GM19372 (cell line): ENCODE data around the gene CDYL2.

ENCODE experiments used
- ATAC-seq: cut with Tn5 transposase; IDR thresholded peaks from one replicate; pipeline ENCODE4 v1.9.1; 2021; ENCODE audit warnings: mild to moderate bottlenecking, low read depth, moderate library complexity; ENCODE audit not compliant: unreplicated experiment

The CDYL2 gene

DNA sequence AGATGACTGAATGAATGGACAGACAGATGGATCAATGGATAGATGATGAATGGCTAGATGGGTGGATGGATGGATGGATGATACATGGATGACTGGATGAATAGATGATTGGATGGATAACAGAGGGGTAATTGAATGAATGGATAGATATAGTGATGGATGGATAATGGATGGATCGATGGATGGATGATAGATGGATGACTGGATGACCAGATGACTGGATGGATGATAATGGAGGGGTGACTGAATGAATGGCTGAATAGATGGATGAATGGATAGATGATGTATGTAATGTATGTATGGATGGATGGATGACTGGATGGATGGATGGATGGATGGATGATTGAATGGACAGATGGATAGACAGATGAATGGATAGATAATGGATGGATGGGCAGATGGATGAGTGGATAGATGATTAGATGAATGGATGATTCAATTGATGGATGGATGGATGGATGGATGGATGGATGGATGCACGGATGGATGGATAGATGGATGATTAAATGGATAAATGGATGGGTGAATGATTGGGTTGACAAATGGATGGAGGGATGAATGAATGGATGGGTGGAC lies 87.7 kb downstream of the CDYL2 start:
- no peak for ATAC-seq

DNA sequence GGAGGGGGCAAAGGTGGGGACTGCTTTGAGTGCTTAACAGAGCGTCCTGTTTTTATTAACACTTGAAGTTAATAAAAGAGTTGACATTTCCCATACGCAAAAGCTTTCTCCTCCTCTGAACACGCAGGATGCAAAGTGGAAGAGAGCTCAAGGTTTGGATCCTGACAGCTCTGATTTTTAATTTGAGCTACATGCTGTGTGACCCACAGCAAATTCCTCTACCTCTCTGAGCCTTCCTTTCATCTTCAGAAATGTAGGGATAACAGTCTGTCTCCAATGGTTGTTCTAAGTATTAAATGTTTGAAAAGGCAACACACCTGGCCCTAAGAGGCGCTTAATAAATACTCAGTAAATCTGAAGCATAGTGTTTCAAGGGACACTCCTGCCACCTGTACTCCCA lies 93.0 kb downstream of the CDYL2 start:
- ATAC-seq, result no peak

DNA sequence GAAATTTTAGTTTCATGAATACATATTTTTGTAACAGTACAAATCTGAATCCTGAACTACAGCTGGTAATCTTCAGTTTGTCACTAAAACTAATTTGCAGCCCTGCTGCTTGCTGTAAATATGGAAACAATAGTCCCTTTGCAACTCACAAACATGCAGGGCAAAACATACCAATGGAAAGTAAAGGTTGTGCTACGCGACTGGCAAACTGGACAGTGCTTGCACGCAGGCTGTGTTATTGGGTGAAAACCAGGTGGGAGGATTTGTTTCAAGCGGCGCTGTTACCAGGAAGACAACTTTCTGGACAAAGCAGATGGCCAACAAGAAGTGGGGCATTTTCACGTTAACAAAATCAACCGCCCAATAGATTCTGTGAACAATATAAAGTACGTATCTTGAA lies 93.5 kb downstream of the CDYL2 start:
- ATAC-seq, result no peak

DNA sequence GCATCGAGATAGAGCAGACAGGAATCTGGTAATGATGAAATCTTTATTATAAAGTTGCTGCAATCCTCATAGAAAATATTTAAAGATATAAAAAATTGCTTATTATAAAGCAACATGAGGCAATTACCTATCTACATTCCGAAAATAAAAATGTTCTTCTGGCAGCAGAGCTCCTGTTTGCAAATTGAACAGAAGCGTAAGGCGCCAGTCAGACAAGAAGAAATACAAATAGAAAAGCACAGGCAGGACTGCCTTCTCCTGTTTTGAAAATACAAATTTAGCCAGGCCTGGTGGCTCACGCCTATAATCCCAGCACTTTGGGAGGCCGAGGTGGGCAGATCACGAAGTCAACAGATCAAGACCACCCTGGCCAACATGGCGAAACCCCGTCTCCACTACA lies 95.6 kb downstream of the CDYL2 start:
- no peak for ATAC-seq

DNA sequence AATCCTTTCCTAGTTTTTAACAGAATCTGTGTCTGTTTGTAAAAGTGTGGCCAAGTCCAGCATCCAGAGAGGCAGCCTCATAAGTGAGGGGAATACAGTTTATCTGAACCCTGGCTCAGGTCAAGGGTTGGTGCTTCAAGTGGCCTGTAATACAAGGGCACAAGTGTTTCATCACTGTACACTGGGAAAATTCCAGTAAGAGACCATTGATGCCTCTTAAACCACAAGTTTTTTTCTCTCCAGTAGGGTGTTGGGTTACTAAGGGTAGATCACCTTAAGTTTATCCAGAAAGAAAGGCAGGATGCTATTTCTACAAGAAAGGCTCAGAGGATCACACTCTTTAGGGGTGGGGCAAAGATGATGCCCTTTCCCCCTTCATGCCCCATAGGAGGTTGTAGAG lies 96.7 kb downstream of the CDYL2 start:
- no peak for ATAC-seq

DNA sequence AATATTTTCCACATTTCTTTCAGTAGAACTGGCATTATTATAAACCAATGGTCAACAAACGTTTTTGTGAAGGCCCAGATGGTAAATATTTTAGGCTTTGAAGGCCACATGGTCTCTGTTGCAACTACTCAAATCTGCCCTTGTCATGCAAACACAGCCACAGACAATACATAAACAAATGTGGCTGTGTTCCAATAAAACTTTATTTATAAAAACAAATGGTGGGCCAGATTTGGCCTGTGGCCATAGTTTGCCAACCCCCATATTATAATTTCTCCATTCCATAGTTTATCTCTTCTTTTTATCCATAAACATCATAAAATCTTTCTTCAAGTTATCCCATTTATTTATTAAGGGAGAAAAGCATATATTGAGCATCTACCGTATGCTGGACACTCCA lies 98.8 kb downstream of the CDYL2 start:
- no peak for ATAC-seq

DNA sequence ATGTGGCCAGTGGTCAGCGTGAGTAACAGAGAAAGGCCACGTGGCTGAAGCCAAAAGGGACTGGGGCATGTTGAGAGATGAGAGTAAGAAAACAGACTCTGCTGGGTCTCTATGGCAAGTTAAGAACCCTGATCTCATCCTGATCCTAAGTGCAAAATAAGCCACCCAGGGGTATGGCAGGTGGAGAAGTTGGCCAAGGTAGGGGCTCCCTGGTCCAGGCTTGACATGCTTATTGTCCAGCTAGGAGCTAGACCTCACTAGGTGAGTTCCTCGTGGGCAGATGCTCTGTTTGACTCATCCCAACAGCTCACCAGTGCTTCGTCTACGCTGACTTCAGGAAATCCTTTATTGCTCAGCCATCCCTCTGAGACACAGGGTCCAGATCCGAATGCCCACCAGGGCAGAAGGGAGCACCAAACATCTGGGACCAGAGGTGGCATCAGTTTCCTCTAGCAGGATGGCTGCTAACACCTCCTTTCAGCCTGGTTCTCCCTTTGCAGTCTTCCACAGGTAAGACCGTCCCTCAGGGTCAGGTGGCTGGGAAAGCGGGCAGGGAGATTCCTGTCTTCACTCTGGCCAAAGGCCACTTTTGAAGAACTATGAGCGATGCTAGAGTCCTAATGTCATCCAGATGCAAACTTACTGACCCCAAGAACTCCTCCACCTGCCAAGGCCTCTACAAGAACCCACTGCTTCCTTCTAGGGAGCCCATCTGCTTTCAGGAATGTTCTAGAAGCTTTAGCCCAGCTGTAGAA lies 99.5 kb downstream of the CDYL2 start:
- ATAC-seq, result no peak

DNA sequence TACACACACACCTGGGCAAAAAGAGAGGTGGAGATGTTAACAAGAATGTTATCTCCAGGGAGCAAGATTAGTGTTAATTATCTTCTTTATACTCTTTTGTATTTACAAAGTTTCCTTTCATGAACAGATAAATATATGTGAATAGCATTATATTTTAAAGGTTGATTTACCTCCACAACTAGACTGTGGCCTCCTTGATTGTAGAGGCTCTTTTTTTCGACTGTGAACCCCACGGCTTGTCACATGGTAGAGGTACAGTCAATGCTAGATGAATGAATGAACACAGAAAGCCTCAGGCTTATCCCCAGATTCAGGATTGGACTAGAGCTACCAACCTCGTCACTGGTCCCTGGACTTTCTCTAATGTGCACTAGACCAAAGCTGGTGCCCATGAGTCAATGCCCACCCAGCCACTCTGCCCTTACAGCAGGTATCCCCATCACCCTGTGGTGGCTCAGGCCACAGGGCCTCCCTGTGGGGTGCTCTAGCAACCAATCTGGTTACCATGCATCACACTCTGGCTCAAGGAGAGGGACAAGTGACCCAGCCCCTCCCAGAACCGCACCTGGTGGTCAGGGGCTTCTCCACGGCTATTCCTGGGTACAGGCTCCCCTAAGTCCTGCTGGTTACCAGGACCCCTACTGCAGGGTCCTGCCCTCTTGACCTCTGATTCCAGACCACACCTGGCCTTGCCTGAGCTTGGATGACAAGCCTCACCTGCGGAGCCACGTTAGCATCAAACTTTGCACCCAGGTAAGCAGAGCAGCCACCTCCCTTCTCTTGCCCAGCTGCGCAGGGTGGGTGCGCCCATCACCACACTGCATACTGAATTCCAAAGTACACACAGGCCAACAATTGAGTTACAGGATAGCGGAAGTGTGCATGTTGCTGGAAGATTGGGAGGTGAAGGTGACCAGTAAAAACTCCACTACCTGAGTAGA lies 101.0 kb downstream of the CDYL2 start:
- no peak for ATAC-seq

DNA sequence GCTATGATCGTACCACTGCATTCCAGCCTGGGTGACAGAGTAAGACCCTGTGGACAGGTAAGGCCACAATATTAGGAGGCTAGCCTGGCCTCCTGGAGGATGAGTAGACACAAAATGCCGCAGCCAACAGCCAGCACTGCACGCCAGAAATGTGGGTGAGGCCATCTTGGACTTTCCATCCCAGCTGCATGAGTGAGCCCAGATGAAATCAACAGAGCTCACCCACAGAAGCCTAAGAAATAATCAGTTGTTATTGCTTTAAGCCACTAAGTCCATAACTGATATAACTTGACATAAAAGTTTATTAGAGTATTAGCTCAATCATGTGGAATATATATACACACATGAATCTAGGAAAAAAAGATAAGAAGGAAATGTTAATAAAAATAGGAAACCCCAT lies 101.7 kb downstream of the CDYL2 start:
- ATAC-seq, result no peak

DNA sequence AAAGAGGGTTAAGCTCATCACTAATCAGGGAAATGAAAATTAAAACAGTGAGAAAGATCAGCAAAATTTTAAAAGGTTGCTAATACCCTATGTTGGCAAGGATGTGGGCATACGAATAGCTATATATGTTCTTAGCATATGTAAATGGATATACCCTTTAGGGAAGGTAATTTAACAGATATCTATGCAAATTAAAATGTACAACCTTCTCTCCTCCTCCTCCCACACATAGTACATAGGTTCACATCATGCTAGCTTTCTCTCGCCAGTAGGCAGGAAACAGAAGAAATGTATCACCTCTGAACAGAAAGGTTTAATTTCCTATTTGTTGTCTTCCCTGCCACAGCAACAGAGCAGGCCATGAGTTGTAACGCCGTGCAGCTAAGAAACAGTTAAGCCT lies 103.8 kb downstream of the CDYL2 start:
- no peak for ATAC-seq

DNA sequence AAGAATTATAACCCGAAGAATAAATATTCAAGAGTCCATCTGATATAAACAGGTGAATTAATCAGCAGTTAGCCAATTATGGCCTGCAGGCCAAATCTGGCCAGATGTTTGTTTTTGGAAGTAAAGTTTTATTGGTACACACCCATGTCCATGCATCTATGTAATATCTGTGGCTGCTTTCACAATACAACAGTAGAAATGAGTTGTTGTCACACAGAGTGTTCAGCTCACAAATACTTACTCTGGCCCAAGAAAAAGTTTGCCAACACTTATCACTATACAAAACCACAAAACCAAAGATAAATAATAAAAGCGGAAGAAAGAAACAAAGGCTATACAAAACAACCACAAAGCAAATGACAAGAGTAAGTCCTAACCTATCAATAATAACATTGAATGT lies 109.4 kb downstream of the CDYL2 start:
- no peak for ATAC-seq

DNA sequence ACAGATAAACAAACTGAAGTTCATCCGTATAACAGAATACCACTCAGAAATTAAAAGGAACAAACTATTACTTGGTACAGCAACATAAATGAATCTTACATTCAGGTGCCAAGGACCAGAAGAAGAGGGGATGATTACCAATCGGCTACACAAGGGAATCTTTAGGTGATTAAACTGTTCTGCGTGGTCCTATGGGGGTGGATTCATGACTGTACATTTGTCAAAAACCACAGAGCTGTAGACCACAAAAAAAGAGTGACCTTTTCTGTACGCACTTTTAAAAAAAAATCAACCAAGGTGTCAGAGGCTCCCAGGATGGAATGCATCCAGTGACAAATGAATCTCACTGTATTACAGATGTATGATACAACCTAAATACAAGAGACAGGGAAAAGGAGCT lies 110.8 kb downstream of the CDYL2 start:
- ATAC-seq, result no peak

DNA sequence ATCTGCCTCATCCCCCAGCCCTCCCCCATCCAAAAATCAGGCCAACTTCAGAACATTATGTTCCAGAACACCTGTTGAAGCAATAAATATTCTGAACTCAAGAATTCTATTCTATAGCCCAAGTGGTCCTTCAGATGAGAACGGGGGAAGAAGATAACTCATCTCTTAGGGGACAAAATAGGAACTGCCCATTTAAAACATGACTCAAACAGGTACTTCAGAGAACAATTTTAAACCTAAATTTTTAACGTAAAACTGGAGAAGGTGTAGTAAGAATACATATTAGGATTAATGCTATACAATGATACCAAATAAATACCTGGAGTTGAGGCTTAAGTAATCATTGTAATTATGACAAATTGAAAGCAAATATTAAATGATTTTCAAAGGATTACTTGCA lies 112.1 kb downstream of the CDYL2 start:
- no peak for ATAC-seq

DNA sequence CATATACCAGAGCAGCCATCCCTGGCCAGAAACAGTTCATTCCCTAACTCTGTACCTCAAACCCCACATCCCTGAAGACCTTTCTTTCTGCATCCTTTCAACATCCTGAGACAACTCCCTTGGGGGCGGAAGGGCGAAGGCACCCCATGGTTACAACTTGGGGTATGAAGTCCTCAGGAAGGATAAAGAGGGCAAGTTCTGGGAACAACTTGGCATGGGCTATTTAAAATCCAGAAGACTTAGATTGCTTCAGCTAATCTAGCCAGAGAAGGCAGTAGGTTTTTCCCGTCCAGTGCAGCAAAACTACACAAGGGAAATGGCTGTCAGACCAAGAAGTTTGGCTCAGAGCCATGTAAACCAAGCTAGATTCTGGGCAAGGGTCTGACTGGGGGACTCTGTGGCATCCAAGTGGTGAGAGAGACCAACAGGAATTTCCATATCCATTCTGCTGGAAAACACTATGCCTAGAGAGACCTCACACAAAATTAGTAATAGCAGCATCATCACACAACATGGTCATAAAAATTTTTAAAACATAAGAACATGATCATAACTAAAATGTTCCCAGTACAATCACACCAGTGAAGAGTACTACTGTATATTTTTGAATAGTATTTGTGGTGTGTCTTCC lies 113.2 kb downstream of the CDYL2 start:
- ATAC-seq, result no peak

DNA sequence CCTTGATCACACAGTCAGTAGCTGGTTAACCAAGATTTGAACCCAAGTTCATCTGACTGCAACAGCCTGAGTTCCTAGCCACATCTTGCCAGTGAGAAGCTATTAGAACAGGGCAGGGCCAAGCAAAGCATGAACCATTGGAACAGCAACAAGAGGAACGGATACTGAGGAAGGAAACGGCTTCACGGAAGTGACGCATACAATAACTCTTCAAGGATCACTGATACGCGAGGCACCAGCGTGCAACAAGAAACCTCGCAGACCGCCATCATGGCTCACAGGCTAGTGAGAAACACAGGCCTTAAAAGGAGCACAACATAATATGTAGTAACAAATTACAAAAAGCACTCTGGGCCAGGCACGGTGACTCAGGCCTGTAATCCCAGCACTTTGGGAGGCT lies 114.9 kb downstream of the CDYL2 start:
- no peak for ATAC-seq

DNA sequence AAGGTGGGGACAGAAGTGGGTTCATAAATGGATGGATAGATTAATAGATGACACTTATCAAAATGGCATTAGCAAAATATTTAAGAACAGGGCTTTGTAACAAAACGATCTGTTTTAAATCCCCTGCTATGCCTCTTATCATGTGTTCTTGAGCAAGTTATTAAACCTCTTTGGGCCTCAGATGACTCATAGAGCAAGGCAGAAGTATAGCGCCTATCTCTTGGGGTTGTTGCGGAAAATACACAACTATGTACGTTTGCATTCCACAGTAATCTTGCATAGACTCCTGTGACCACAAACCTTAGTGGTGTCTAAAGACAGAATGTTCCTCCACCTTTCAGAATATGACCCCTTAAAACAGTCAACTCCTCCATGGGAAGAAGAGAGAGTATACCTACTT lies 116.8 kb downstream of the CDYL2 start:
- ATAC-seq, result no peak

DNA sequence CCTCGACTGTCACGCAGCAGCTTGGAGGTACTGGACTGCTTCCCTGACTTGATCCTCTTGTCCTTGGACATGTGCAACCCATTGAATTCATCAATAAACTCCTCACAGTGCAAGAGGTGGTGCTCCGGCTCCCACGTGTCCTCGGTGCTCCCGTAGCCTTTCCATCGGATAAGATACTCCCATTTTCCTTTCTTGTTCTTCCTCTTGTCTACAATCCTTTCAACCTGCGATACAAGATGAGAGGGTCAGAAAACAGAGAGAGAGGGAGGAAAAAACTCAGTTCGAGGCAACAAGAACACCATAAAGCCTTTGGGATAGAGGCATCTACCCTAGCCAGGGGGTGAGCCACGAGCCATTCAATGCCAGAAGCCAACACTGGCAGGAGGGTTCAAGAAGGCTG lies 119.5 kb downstream of the CDYL2 start:
- ATAC-seq, result no peak

DNA sequence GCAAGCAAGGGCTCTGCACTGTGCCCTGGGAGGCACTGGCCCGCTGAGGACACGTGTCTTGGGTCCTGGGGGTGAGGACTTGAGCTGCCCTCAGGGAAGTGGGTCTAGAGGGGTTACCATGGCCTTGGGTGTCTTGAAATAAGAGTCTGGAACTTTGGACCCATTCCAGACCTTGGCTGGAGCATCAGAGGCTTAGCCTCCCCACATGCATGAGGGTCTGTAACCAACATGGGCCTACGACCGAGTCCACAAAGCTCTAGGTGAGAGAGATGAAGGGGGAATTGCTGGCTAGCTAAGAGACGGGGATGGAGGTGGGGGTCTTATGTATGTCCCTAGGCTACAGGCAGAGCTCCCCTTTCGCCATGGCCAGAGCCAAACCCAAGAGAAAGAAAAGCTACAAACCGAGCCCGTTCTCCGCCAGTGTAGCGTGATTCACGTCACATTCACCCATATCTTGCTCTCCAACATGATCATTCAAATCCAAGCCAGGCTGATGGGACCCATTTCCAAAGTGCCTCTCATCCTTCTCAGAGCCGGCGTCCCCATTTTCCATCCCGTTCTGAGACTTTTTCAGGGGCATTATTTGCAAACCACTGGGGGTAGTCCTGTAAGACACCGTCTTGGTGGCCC lies 120.1 kb downstream of the CDYL2 start:
- ATAC-seq, result no peak

DNA sequence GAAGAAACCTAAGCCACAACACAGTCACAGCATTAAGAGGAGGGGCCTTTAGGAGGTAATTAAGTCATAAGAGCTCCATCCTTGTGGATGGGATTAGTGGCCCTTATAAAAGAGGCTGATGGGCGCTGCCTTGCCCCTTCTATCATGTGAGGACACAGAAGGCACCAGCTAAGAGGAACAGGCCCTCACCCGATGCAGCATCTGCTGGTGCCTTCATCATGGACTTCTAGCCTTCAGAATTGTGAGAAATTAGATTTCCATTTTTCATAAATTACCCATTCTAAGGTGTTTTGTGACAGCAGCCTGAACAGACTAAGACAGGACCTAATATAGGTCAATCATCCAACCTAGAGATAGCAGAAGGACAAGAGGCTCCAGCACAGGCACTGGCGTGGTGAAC lies 120.8 kb downstream of the CDYL2 start:
- no peak for ATAC-seq

DNA sequence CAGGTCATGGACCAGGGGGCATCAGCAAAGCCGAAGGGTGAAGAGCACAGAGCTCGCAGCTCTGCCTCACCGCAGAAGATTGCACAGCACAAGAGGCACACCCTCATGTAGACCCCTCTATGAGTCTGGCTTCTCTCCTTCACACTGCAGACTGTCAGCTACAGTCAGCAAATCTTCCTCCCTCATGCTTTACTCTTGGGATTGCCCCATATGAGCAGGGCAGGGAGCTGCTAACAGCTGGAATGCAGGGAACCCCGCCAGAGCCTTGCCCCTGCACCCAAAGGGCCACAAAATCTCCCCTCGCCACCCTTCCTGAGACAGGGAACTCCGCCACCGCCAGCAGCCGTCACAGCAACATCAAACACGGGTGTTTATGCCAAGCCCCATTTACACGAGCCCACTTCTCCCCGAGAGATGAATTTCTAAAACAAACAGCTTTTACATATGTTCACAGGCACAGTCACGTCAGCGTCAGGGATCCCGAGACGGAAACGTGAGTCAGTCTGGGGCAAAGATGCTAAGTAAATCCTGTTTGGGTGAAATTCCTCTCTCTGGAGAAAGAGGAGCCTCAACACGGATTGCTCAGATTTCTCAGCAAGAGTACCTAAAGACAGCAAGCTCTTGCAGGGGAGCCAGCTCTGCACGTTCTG lies 121.9 kb downstream of the CDYL2 start:
- ATAC-seq, result no peak
